GM21526 (cell line): ENCODE measurements around the gene ANXA7.
"Not testable (repeated sequence)": the region's sequence is repeated elsewhere in the genome, so short reads cannot be mapped to it uniquely, and the experiment has no call there.

Source experiments
- ATAC-seq: cut with Tn5 transposase; IDR thresholded peaks from one replicate; pipeline ENCODE4 v1.9.1; 2021; ENCODE audit warnings: moderate library complexity; ENCODE audit not compliant: unreplicated experiment, low FRiP score

The ANXA7 gene

DNA sequence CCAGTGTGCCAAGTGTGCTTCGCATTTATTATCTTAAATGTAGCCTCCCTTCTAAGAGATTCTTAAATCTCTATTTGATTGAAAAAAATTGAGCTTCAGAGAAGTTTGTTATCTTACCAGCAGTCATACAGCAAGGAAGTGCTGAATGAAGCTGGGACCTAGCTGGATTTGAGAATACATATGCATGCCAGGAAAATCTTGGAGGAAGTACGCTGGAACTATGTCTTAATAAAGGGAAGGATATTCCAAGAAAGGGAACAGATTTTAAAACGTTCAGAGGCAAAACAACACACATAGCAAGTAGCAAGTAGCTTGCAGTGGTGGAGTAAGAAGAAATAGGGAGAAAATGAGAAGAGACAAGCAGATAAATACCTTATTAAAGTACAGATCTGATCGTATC, 56.7 kb downstream of the ANXA7 start:
- no peak for ATAC-seq

DNA sequence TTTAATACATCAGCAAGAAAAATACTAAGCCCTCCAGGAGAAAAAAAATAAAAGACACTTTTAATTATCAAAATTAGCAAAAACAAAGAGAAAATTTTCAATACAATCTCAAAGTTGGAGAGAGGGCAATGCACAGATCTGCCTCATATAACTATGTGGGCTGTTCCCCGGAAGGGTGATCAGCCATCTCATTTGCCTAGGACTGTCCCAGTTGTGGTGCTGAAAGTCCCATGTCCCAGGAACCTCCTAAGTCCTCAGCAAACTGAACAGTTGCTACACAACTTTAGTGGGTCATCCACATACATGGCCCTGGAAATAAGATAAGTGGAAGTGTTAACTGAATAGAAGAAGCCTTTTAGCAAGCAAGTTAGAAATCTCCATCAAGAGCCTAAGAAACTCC, 69.6 kb downstream of the ANXA7 start:
- no peak for ATAC-seq

DNA sequence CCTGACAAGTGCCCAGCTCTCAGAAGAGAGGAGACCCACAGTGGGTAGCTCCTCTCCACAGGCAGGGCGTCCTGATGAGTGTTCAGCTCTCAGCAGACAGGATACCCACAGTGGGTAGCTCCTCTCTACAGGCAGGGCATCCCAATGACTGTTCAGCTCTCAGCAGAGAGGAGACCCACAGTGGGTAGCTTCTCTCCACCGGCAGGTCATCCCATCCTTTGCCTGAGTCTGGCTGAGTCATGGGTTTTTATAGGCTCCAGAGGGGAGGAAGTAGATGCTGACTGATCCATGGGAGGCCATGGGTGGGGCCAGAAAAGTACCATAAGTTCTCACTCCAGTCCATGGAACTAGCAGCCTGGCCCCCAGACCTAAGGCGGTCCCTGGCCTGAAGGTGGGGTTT, 73.7 kb downstream of the ANXA7 start:
- no peak for ATAC-seq

DNA sequence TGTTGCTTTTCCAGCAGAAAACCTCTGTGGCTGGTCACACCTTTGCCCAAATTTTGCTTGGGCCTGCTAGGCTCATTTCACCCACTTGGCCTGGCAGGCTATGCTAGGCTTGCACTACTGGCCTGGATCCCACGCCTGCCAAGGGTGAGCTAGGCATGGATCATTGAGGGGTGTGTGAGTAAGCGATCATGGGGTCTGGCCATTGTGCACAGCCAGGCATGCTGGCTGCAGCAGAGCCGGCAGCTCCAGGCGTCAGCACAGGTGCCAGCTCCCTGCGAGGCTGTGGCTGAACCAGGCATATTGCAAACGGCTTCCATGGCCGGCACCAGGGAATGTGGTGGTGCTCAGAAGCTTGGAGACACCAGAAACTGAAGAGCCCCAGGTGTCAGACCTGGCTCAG, 74.4 kb downstream of the ANXA7 start:
- ATAC-seq = no peak

DNA sequence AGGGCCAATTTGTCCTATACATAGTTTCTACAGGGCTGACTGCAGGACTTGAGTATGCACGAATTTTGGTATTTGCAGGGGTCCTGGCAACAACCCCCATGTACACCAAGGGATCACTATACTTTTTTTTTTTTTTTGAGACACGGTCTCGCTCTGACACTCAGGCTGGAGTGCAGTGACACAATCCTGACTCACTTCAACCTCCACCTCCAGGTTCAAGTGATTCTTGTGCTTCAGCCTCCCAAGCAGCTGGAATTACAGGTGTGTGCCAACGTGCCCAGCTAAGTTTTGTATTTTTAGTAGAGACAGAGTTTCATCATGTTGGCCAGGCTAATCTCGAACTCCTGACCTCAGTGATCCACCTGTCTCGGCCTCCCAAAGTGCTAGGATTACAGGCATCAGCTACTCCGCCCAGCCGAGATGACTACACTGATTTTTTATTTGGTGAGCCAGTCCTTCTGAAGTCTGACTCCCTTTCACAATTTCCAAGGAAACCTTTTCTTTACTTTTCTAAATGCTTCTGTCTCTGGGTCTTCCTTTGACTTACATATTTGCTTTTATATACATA, 75.0 kb downstream of the ANXA7 start:
- ATAC-seq = no peak

DNA sequence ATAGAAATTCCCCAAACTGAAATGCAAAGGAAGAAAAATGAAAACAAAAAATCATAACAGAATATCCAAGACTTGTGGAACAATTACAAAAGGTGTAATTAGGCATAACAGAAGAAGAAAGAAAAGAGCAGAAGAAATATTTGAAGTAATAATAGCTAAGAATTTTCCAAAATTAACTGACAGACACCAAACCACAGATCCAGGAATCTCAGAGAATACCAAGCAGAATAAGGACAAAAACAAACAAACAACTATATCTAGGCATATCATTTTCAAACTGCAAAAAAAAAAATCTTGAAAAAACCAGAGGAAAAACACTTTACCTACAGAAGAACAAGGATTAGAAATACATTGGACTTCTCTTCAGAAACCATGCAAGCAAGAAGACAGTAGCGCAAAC, 80.7 kb downstream of the ANXA7 start:
- no peak for ATAC-seq

DNA sequence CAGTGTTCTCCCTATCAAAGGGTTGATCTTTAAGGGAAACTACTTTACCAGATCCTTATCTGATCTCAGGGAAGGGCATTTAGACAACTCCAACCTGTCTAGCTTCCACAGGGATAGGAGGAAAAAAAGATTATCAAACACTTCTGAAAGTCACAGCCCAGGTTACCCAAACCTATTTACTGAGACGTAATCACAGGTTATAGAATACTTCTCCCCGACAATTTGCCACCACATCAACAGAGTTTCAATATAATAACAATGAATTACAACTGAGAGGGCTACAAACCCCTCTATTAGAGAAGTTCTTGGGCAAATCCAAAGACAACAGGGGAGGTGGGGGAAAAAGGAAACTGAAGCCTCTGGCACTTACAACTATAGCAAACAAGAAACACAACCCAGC, 81.5 kb downstream of the ANXA7 start:
- ATAC-seq = no peak

DNA sequence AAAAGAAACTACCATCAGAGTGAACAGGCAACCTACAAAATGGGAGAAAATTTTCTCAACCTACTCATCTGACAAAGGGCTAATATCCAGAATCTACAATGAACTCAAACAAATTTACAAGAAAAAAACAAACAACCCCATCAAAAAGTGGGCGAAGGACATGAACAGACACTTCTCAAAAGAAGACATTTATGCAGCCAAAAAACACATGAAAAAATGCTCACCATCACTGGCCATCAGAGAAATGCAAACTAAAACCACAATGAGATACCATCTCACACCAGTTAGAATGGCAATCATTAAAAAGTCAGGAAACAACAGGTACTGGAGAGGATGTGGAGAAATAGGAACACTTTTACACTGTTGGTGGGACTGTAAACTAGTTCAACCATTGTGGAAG, 85.3 kb downstream of the ANXA7 start:
- ATAC-seq = not testable (repeated sequence)

DNA sequence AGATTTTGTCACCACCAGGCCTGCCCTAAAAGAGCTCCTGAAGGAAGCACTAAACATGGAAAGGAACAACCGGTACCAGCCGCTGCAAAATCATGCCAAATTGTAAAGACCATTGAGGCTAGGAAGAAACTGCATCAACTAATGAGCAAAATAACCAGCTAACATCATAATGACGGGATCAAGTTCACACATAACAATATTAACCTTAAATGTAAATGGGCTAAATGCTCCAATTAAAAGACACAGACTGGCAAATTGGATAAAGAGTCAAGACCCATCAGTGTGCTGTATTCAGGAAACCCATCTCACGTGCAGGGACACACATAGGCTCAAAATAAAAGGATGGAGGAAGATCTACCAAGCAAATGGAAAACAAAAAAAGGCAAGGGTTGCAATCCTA, 88.6 kb downstream of the ANXA7 start:
- ATAC-seq = not testable (repeated sequence)
